Muscle of arm (tissue), 12 donors: ENCODE data around the gene EBLN1. TPM values are rescaled to one million over a fixed set of nuclear protein-coding genes. Genes with fewer than 3 reads are reported as not detected.
A peak's percentile ranks its signal among the peaks of the same experiment; 100 is the strongest.
"Not testable (repeated sequence)": the region's sequence is repeated elsewhere in the genome, so short reads cannot be mapped to it uniquely, and the experiment has no call there.

Source experiments
- DNase-seq: peaks from one replicate; pipeline ENCODE4 v3.0.0-alpha.2; 2013
- polyA plus RNA-seq, 12 donors: library from polyadenylated mRNA; unstranded; fragments of 120-200 nt; gene quantifications; one replicate each; pipeline ENCODE4 v1.2.1, GENCODE V29; 2013; ENCODE audit not compliant: insufficient read length in 12 of 12

The EBLN1 gene
- polyA plus RNA-seq, 12 donors: 0.09 TPM; not detected in 11

DNA sequence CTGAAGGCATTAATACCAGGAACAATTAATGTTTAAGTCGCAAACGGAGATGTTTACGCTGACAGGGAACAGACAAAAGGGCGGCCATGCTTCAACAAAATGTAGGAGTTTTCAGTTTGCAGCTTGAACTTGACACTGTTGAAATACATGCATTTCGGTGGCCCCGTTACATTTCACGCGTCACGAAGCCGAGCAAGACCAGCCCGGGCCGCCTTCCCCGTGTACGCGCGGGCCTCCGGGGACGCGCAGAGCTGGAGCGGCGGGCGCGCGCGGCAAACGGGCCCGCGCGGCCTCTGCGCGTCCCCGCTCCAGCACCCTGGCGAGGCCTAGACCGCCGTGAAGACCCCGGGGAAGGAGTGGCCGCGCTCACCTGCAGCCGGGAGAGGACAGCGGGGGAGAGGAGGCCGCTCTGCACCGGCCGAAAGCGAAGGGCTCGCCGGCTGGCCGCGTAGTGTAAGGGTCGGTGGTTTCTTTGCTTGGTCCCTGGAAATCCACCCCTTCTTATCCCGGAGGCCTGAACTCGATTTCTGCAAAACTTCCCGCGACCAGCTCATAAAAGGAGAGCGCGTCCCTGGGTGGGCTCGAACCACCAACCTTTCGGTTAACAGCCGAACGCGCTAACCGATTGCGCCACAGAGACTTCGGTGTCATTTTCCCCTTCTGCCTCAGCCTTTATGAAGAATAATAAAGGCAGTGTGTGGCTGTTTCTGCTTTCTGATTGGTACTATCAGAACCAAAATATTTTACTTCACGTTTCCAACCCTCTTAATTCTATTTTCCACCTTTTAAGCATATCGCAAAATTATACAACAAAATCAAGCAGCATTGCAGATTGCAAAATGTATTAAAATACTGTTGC lies 11.4 kb upstream of the EBLN1 start:
- DNase-seq: peak; percentile 95

DNA sequence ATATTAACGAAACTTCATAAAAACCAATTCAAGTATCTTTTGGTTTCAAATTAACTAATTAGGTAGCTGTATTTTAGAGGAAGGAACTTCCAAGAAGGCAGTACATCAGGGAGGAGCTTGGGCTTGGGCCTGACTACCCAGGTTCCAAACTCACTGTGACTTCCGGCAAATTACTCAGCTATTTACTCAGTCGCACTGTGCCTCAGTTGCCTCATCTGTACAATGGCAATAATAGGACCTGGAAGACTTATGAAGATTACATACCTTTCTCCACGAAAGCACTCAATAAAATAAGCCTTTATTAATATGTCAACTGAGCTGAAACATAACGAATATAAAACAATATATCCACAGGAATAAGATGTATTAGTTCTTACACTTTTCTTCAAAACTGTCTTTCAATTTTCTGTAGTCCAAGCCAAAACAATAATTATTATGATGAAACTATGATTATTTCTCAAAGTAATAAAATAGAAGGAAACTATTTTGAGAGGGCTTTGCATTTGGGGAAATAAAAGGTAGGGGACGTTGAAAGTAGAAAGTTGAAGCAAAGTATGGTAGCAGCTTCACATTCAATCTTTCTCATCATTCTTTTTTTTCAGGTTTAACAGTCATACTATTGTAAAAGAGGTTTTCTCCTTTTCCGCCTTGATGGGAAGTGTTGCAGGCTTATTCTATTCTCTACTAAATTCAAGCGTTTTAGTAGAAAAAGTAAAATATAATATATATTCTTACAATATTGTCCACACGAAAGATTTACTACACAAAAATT lies 10.5 kb upstream of the EBLN1 start:
- no peak for DNase-seq

DNA sequence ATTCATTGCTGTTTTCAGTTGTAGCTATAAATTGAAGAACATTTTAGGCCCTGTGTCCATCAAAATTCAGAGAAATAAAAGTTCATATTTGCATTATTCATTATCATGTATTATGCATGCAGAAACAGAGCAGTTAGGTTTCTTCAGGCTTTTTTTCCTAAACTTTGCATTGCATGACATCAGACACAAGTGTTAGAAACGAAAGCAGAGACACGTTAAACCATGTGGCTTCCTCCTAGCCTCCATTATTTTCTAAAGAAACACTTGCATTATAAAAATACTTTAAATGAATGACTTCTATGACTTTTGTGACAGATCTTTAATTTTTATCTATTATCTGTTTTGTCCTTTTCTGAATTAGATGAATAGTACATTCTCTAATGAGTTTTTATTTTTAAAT lies 8.8 kb upstream of the EBLN1 start:
- DNase-seq: no peak

DNA sequence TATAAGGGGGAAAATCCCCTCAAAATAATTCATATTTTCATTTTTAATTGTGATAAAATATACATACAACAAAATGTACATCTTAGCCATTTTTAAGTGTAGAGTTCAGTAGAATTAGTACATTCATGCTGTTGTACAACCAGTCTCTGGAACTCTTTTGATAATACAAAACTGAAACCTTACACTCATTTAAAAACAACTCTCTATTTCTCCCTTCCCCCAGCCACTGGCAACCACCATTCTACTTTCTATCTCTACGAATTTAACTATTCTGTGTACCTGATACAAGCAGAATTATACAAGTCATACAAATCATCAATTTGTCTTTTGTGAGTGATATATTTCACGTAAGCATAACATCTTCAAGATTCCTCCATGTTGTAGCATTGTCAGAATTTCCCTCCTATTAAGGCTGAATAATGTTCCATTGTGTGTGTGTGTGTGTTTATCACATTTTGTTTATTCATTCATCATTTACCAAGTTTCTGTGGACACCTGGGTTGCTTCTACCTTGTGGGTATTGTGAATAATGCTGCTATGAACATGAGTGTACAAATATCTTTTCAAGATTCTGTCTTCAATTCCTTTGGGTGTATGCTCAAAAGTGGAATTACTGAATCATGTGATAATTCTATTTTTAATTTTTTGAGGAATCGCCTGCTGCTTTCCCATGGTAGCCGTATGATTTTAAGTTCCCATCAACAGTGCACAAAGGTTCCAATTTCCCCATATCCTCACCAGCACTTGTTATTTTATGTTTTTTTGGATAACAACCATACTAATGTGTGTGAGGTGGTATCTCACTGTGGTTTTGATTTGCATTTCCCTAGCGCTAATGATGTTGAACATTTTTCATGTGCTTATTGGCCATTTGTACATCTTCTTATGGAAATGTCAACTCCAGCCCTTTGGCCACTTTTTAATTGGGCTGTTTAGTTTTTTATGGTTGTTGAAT lies 4.7 kb upstream of the EBLN1 start:
- no peak for DNase-seq

DNA sequence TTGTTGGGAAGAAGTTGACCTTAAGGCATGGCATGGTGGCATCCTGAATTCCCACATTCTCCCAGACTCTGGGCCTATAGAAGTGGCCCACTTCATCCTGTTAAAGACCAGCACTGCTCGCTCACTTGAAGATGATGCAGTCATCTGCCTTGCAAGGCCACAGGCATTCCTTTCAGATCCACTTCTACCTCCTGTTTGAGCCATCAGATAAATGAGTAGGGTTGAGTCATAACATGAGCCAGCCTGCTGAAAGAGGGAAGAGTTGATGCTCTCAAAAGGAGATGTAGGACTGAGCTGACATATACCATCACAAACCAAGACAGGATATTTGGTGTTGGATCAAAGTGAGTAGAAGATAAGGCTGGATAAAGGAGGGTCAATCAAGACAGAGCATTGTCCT lies 1.5 kb upstream of the EBLN1 start:
- DNase-seq: no peak

DNA sequence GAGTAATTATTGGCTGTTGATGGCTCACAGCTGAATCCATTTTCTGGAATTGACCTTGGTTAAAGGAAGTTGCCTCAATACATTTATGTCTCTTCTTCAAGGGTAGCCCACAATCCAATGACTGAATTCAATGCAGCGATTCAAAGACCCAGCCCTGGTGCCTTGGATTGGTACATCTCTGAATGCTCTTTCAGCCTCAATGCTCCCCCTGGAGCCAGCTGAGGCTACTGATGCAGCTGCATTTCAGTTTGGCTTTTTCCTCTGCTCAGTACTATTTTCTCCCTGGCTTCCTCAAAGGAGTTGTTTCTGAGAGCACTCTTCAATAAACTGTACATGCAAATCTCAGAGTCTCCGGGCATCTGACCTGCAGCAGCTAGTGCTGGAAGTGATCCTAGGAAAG lies 633 bp upstream of the EBLN1 start:
- DNase-seq: no peak

DNA sequence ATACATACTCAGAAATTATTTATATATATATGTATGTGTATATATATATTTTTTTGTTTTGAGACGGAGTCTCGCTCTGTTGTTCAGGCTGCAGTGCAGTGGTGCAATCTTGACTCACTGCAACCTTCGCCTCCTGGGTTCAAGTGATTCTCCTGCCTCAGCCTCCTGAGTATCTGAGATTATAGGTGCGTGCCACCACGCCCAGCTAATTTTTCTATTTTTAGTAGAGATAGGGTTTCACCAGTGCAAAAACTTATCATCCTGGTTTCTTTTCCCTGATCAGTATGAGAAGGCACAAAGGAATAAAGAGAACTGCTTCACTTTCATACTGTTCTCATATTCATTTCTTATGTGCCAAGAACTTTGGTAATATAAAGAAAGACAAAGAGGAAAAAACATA lies 731 bp downstream of the EBLN1 start:
- not testable (repeated sequence) for DNase-seq

DNA sequence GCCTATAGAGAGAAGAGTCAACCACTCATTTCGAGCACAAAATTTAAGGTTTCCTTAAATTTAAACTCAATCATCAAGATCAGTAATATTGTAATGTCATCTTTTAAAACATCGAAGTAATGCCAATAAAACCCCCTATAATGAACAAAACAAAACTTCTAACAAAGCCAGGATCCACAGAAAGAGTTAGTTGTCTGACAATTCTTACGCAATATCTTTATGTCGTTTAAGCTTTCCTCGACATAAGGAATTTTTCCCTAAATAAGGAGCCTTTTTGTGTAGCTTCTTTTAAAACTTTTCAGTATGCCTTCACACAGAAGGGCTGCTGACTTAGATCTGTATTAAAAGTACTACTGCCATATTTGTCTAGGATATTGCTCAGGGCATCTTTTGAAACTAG lies 7.5 kb downstream of the EBLN1 start:
- DNase-seq: no peak

DNA sequence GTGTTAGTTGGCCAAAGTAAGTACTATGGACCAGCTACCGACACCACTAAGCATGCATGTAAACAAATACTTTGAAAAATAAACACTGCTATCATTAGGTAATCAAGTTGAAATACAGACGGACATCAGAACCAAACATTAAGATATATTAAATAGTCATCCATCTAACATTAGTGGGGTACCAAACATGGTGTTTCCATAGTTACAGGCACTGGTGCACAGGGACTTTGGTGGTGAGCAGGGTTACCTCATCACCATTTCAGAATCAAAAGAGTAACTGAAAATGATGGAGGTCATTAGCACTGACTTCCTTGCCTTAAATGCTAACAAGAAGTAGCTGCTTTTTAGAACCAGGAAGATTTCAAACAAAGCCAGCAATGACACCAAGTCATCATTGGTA lies 23.9 kb downstream of the EBLN1 start:
- DNase-seq: no peak

DNA sequence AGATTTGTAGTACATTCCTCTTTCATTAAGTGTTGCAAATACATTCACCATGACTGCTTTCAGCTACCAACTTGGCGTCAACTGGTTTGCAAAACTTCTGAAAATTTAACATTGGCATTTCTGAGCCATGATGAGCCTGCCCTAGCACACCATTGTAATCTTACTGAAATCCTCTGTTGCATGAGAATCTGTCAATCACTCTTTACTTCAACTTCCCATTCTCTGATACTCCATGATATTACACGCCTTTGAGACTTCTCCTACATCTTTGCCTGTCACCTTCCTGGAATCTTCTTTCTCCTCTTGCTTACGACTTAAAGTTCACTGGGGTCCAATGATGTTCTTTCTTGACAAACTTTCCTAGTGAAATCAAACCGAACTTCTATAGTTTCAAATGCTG lies 32.2 kb downstream of the EBLN1 start:
- DNase-seq: no peak

DNA sequence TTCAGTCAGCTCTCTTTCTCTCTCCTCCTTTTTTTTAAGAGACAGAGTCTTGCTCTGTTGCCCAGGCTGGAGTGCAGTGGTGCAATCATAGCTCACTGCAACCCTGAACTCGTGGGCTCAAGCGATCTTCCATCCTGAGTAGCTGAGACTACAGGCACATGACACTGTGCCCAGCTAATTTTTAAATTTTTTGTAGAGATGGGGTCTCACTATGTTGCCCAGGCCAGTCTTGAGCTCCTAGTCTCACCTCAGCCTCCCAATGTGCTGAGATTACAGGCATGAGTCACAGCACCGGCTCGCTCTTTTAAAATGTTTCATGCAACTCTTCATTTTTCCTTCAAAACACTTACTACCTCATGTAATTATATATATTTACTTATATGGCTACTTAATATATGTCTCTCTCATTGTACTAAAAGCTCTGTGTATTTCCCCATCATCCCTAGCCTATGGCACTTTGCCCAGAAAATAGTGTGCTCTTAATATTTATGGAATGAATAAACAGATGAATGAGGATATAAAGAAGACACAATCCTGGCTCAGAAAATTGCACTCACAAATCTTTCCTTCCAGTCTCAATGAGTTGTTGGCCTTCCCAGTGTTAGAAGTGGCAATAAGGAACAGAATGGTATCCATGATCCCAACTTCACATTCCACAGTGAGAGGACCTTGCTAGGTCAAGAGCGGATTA lies 33.9 kb downstream of the EBLN1 start:
- DNase-seq: peak; percentile 10

DNA sequence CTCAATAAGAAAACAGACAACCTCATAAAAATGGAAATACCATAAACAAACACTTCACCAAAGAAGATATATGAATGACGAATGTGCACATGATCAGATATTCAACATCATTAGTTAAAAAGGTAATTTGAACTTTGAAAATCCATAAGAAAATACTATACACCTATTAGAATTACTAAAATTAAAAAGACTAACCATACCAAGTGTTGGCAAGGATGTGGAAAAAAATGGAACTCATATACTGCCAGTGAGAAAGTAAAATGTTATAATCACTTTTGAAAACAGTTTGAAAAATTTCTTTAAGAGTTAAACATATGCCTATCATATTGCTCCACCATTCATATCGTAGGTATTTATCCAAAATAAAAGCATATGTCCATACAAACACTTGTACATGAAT lies 37.1 kb downstream of the EBLN1 start:
- no peak for DNase-seq

DNA sequence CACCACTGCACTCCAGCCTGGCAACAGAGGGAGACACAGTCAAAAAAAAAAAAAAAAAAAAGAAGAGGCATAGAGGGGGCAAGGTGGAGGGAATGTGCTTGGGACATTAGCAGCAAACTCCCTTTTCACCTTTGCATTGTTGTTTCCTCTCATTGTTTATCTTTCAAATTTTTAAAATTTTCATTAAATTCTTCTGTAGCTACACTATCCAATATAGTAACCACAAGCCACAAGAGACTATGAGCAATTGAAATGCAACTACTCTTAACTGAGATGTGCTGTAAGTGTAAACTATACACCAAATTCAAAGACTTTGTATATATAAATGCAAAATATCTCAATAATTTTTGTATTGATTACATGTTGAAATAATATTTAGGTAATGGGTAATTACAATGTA lies 43.4 kb downstream of the EBLN1 start:
- no peak for DNase-seq

DNA sequence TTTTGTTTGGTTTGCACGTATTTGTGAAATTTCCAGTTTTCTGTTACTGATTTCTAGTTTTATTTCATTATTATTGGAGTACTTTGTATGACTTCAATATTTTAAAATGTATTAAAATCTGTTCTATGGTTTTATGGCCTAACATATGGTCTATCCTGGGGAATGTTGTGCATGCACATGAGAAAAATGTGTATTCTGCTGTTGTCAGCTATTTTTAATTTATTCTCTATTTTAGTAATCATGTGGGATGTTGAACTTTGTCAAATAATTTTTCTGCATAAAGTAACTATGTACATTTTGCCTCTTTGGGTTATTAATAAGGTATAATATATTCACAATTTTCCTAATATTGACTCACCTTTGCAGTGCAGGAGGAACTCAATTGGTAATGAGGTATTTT lies 46.7 kb downstream of the EBLN1 start:
- no peak for DNase-seq

DNA sequence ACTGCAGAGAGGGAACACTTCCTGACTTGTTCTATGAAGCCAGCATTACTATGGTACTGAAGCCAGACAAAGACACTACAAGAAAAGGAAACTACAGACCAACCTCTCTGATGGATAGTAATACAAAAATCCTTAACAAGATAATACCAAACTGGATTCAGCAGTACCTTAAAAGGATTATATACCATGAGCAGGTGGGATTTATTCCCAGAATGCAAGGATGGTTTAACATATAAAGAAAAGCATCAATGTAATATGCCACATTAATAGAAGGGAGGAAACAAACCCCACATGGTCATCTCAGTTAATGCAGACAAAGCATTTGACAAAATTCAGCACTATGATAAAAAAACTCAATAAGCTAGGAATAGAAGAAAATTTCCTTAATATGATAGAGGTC lies 47.2 kb downstream of the EBLN1 start:
- DNase-seq: no peak

DNA sequence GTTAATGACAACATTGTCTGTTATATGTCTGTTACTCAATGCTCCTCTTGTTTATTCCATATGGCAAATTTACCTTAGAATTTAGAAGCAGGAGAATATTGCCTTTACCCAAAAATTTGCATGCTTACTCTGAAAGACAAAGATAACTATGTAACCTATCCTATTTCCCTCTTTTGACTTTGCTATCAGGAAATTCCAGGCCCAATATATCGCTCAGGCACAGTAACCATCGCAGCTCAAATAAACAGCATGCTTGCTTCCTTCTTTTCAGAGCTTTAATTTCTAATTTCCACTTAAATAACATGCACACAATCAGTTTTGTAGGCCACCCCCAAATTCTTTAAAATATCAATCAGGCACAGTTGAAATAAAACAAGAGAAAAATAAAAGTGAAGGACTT lies 57.8 kb downstream of the EBLN1 start:
- no peak for DNase-seq

DNA sequence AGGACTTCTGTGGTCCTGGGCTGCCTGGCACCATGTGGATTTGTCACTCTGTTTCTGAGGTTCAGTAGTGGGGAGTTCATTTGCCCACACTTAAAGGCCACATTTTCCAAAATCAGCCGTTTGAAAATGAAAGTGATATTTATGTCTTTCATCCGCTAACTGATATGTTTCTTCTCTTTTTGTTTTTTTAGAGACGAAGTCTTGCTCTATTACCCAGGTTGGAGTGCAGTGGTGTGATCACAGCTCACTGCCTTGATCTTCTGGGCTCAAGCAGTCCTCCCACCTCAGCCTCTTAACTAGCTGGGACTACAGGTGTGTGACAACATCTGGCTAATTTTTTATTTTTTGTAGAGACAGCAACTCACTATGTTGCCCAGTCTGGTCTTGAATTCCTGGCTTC lies 58.6 kb downstream of the EBLN1 start:
- DNase-seq: no peak
